WTC11 (cell line): ENCODE measurements around the gene IRAG1. TPM values are rescaled to one million over a fixed set of nuclear protein-coding genes. Genes with fewer than 3 reads are reported as not detected.

Experiments used
- ATAC-seq: fragments of 200-7000 bp; cut with Tn5 transposase; 2 replicates; pipeline ENCODE4 v1.10.0; 2021; ENCODE audit warnings: mild to moderate bottlenecking, moderate library complexity
- CTCF ChIA-PET: fragments of 300-600 bp; sonication (Branson Sonifier 250); formaldehyde crosslinking; loops from one replicate; lab custom pipeline; 2021; ENCODE audit warnings: antibody characterized with exemption; lab: Charles Lee
- POLR2A ChIA-PET: fragments of 350-600 bp; sonication (Branson Sonifier 250); formaldehyde crosslinking; loops from one replicate; lab custom pipeline; 2021; ENCODE audit warnings: antibody characterized with exemption; lab: Charles Lee
- DNase-seq: peaks from one replicate; pipeline ENCODE4 v3.0.0; 2021; ENCODE audit warnings: low spot score
- H3K27ac Mint-ChIP-seq: 2 replicates; pipeline ENCODE4 v1.8.0; 2021; ENCODE audit warnings: mixed read lengths
- H3K27me3 Mint-ChIP-seq: 2 replicates; pipeline ENCODE4 v1.8.0; 2021; ENCODE audit warnings: low read depth, mild to moderate bottlenecking, moderate library complexity, mixed read lengths
- H3K36me3 Mint-ChIP-seq: 2 replicates; pipeline ENCODE4 v1.8.0; 2021; ENCODE audit warnings: mixed read lengths
- H3K4me1 Mint-ChIP-seq: 2 replicates; pipeline ENCODE4 v1.8.0; 2022; ENCODE audit warnings: mixed read lengths
- H3K4me3 Mint-ChIP-seq: 2 replicates; pipeline ENCODE4 v1.8.0; 2021; ENCODE audit warnings: mild to moderate bottlenecking, moderate library complexity, mixed read lengths
- H3K9me3 Mint-ChIP-seq: 2 replicates; pipeline ENCODE4 v1.8.0; 2021; ENCODE audit warnings: mixed read lengths
- ATF6 ChIP-seq: sonication (generic); formaldehyde crosslinking; IDR thresholded peaks from 2 replicates; pipeline ENCODE4 v1.8.1; 2023; ENCODE audit warnings: mild to moderate bottlenecking, missing genetic modification reagents
- CREM ChIP-seq: sonication (generic); formaldehyde crosslinking; IDR thresholded peaks from 2 replicates; pipeline ENCODE4 v1.8.1; 2022; ENCODE audit warnings: mild to moderate bottlenecking, missing genetic modification reagents, moderate library complexity
- ERG ChIP-seq: fragments of 250-450 bp; sonication (Bioruptor Pico); IDR thresholded peaks from 2 replicates; pipeline ENCODE4 v1.8.0; 2021; ENCODE audit warnings: mild to moderate bottlenecking
- GRHL2 ChIP-seq: fragments of 250-450 bp; sonication (Bioruptor Pico); IDR thresholded peaks from 2 replicates; pipeline ENCODE4 v1.8.0; 2022; ENCODE audit warnings: mild to moderate bottlenecking, moderate library complexity; ENCODE audit not compliant: insufficient replicate concordance, severe bottlenecking
- HMGXB4 ChIP-seq: sonication (generic); formaldehyde crosslinking; IDR thresholded peaks from 2 replicates; pipeline ENCODE4 v1.8.1; 2023; ENCODE audit warnings: mild to moderate bottlenecking, moderate library complexity, missing genetic modification reagents
- MLX ChIP-seq: sonication (generic); formaldehyde crosslinking; IDR thresholded peaks from 2 replicates; pipeline ENCODE4 v1.8.1; 2023; ENCODE audit warnings: mild to moderate bottlenecking, missing genetic modification reagents, moderate library complexity
- OVOL2 ChIP-seq: fragments of 250-450 bp; sonication (Bioruptor Pico); IDR thresholded peaks from 2 replicates; pipeline ENCODE4 v1.9.0; 2021; ENCODE audit warnings: mild to moderate bottlenecking, borderline replicate concordance
- PRRX2 ChIP-seq: fragments of 250-450 bp; sonication (Bioruptor Pico); IDR thresholded peaks from 2 replicates; pipeline ENCODE4 v1.8.0; 2021; ENCODE audit warnings: mild to moderate bottlenecking
- RELA ChIP-seq: sonication (generic); formaldehyde crosslinking; IDR thresholded peaks from 2 replicates; pipeline ENCODE4 v1.8.1; 2022; ENCODE audit warnings: missing genetic modification reagents, mild to moderate bottlenecking, borderline replicate concordance
- ZBTB21 ChIP-seq: sonication (generic); formaldehyde crosslinking; IDR thresholded peaks from 2 replicates; pipeline ENCODE4 v1.8.1; 2023; ENCODE audit warnings: mild to moderate bottlenecking, missing genetic modification reagents, borderline replicate concordance
- ZNF423 ChIP-seq: fragments of 250-450 bp; sonication (Bioruptor Pico); IDR thresholded peaks from 2 replicates; pipeline ENCODE4 v2.1.2; 2022; ENCODE audit warnings: mild to moderate bottlenecking, moderate library complexity
- ZNF425 ChIP-seq: fragments of 250-450 bp; sonication (Bioruptor Pico); conservative IDR thresholded peaks from 2 replicates; pipeline ENCODE4 v1.9.0; 2021; ENCODE audit warnings: mild to moderate bottlenecking
- ZSCAN18 ChIP-seq: fragments of 250-450 bp; sonication (Bioruptor Pico); IDR thresholded peaks from 2 replicates; pipeline ENCODE4 v2.1.2; 2022; ENCODE audit warnings: mild to moderate bottlenecking, moderate library complexity
- total RNA-seq: library from RNA; stranded (reverse); gene quantifications from 3 replicates; pipeline ENCODE4 v1.2.3, GENCODE V29; 2021
- TF ChIP-seq, protein P1 (sequence below): sonication (generic); formaldehyde crosslinking; IDR thresholded peaks from 2 replicates; pipeline ENCODE4 v1.8.1; 2022; ENCODE audit warnings: low read depth, missing genetic modification reagents, borderline replicate concordance
- TF ChIP-seq, protein P2 (sequence below): sonication (generic); formaldehyde crosslinking; IDR thresholded peaks from 2 replicates; pipeline ENCODE4 v1.8.1; 2023; ENCODE audit warnings: mild to moderate bottlenecking, missing genetic modification reagents, borderline replicate concordance
- TF ChIP-seq, protein P3 (sequence below): sonication (generic); formaldehyde crosslinking; IDR thresholded peaks from 2 replicates; pipeline ENCODE4 v1.8.0; 2022; ENCODE audit warnings: mild to moderate bottlenecking, missing genetic modification reagents

Gene IRAG1
- total RNA-seq, 1 experiment from 2014 or later: 2.8 TPM

GRCh38 chr11:10664496-10664895 is 29.1 kb downstream of the IRAG1 start (continued):
- TF ChIP-seq ATF6 (CRISPR knock-in tag): no peak

DNA sequence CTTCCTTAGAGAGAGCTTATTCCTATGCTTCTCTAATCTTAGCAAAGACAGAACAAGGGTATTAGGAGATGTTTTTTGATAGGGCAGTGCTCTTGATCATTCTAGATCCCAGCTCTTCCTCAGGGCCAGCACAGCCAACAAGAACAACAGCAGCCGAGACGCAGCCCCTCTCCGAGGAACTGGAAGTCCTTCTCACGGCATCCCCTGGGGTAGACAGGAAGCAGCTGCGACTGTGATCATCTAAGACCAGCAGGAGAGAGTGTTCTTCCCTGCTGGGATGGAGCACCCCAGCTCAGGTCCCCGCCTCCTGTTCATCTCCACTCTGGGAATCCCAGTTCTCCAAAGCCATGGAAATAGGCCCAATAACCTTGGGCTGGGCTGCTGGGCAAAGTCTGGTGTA is 29.6 kb downstream of the IRAG1 start:
- Mint-ChIP-seq H3K4me1 (no peaks in the 10 kb centered on the region), H3K4me3 (no peak overlapping the region), H3K9me3 (no peaks in the 10 kb centered on the region), H3K27ac (no peak overlapping the region), H3K27me3 (no peaks in the 10 kb centered on the region; the same call in 1 of the 2 replicates), H3K36me3 (no peaks in the 10 kb centered on the region)
- POLR2A ChIA-PET: no interaction called here
- no peak for ATAC-seq
- CTCF ChIA-PET: interaction anchor here (1.6 kb wide), 1 partner anchor 10 kb away, joined by 5 read pairs; no protein-coding TSS in a partner anchor
- no peak for DNase-seq
- TF ChIP-seq ERG (CRISPR knock-in tag) (no peak), RELA (CRISPR knock-in tag) (no peak), PRRX2 (CRISPR knock-in tag) (no peak), GRHL2 (CRISPR knock-in tag) (no peak), CREM (CRISPR knock-in tag) (no peak), ZSCAN18 (no peak), MLX (no peak), ZBTB21 (CRISPR knock-in tag) (no peak), HMGXB4 (CRISPR knock-in tag) (no peak), ZNF423 (CRISPR knock-in tag) (no peak), OVOL2 (CRISPR knock-in tag) (no peak), ZNF425 (CRISPR knock-in tag) (no peak)
- TF ChIP-seq, protein P1, sequence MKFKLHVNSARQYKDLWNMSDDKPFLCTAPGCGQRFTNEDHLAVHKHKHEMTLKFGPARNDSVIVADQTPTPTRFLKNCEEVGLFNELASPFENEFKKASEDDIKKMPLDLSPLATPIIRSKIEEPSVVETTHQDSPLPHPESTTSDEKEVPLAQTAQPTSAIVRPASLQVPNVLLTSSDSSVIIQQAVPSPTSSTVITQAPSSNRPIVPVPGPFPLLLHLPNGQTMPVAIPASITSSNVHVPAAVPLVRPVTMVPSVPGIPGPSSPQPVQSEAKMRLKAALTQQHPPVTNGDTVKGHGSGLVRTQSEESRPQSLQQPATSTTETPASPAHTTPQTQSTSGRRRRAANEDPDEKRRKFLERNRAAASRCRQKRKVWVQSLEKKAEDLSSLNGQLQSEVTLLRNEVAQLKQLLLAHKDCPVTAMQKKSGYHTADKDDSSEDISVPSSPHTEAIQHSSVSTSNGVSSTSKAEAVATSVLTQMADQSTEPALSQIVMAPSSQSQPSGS: no peak
- TF ChIP-seq, protein P2, sequence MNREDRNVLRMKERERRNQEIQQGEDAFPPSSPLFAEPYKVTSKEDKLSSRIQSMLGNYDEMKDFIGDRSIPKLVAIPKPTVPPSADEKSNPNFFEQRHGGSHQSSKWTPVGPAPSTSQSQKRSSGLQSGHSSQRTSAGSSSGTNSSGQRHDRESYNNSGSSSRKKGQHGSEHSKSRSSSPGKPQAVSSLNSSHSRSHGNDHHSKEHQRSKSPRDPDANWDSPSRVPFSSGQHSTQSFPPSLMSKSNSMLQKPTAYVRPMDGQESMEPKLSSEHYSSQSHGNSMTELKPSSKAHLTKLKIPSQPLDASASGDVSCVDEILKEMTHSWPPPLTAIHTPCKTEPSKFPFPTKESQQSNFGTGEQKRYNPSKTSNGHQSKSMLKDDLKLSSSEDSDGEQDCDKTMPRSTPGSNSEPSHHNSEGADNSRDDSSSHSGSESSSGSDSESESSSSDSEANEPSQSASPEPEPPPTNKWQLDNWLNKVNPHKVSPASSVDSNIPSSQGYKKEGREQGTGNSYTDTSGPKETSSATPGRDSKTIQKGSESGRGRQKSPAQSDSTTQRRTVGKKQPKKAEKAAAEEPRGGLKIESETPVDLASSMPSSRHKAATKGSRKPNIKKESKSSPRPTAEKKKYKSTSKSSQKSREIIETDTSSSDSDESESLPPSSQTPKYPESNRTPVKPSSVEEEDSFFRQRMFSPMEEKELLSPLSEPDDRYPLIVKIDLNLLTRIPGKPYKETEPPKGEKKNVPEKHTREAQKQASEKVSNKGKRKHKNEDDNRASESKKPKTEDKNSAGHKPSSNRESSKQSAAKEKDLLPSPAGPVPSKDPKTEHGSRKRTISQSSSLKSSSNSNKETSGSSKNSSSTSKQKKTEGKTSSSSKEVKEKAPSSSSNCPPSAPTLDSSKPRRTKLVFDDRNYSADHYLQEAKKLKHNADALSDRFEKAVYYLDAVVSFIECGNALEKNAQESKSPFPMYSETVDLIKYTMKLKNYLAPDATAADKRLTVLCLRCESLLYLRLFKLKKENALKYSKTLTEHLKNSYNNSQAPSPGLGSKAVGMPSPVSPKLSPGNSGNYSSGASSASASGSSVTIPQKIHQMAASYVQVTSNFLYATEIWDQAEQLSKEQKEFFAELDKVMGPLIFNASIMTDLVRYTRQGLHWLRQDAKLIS (CRISPR knock-in tag): no peak
- TF ChIP-seq, protein P3, sequence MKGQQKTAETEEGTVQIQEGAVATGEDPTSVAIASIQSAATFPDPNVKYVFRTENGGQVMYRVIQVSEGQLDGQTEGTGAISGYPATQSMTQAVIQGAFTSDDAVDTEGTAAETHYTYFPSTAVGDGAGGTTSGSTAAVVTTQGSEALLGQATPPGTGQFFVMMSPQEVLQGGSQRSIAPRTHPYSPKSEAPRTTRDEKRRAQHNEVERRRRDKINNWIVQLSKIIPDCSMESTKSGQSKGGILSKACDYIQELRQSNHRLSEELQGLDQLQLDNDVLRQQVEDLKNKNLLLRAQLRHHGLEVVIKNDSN (CRISPR knock-in tag): no peak
